GM12872 (cell line): ENCODE data around the gene MYH11.

Experiments
- CTCF ChIP-seq: IDR thresholded peaks from 3 replicates; pipeline ENCODE4 v1.5.1; 2011; ENCODE audit warnings: low read depth, mild to moderate bottlenecking, low read length, moderate library complexity; ENCODE audit not compliant: insufficient read depth

The MYH11 gene

GRCh38 chr16:15708997-15709396 is 147.8 kb downstream of the MYH11 start:
- TF ChIP-seq CTCF, result no peak

- no peak for TF ChIP-seq CTCF
These were observed 148.7 kb downstream of the MYH11 start for GRCh38 chr16:15708096-15708495.

- TF ChIP-seq CTCF, result no peak
These were observed 149.5 kb downstream of the MYH11 start for GRCh38 chr16:15707332-15707731.

GRCh38 chr16:15705064-15705565 is 151.7 kb downstream of the MYH11 start:
- no peak for TF ChIP-seq CTCF

GRCh38 chr16:15704545-15704987 is 152.3 kb downstream of the MYH11 start:
- TF ChIP-seq CTCF, result peak; percentile 85

DNA sequence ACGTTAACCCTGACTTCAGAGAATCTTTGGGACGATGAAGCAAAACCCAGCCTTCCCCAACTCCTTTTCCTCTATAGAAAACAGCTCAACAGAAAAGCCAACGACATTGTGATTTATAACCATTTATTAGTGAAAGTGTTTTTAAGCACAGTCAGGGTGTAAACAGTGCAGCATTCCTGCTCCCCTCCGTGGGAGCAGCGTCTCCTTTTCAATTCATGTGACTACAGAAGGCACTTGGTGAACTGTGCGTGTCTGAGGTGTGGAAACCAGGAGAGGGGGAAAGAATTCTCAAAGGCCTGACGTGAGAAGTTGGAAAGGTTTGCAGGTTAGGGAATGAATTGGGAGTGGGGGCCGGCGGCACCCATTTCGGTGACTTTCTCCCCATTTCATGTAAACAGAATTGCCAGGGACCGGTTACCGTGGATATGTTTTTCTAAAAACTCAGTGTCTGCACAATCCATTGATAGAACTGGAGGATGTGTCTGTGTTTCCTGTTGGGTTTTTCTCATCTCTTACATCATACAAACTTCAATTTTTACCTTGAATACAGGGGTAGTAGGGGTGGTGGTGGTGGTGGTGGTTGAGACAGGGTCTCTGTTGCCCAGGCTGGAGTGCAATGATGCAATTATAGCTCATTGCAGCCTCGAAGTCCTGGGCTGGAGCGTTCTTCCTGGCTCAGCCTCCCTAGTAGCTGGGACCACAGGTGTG is 153.6 kb downstream of the MYH11 start:
- no peak for TF ChIP-seq CTCF

DNA sequence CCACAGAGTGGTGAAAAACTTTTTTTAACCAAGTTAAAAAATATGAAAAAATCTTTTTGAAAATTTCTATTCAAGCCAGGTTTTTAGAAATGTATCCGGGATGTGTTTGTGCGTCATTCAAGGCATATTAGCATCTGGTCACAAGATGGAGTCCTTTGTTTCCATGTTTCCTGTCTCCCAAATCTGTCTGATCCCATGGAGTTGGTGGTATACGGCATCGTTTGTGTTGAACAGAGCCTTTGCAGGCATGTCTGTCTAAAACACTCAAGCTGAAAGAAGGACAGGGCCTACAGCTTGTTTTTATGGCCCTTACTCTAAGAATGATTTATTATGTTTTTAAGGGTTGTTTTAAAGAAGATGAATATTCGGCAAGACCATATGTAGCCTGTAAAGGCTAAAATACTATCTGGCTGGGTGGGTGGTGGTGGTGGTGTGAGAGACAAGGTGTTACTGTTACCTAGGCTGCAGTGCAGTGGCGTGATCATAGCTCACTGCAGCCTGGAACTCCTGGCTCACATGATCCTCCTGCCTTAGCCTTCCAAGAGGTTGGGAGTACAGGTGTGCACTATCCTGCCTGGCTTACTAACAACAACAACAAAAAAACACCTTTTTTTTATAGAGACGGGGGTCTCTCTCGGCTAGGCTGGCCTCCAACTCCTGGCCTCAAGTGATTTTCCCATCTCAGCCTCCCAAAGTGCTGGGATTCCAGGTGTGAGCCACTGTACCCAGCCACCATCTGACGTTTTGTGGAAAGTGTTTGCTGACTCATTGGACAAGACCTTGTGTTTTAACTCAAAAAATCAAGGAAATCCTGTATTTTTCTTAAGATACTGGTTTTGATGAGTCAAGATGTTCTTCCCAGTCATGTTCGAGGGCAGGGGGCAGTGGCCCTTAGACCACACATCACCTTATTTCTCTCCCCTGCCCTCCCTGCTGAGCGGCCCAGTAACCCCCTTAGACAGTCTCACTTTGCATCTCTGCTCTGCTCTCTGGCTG is 154.6 kb downstream of the MYH11 start:
- no peak for TF ChIP-seq CTCF
